Measurements from ENCODE around the gene LILRB5. TPM values are rescaled to one million over a fixed set of nuclear protein-coding genes. Genes with fewer than 3 reads are reported as not detected.
"Not testable (repeated sequence)": the region's sequence is repeated elsewhere in the genome, so short reads cannot be mapped to it uniquely, and the experiment has no call there.

Gene LILRB5
- total RNA-seq, result not detected in 2 replicates

DNA sequence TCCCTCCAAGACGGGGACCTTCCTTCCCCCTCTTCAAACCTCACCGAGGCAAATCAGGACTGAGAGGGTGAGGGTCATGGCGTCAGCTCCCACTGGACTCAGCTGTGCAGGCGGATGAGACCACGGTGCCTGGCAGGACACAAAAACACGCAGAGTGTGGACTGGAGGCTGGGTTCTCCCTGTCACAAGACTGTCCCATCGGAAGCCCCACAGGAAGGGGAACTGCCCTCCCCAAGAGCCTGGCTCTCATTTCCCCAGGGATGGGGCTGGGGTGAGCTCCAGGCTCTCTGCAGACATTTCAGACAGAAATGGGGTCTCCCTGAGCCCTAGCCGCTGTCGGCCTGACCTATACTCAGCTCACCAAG is at the start of gene LILRB5:
Gene LILRB5 (minus strand): TSS at position 158 of the 365 bp plus-strand sequence. CDS start 80 bp downstream, at position 78.
- no peak for DNase-seq (ENCODE audit: low read depth in 2 of 2)

DNA sequence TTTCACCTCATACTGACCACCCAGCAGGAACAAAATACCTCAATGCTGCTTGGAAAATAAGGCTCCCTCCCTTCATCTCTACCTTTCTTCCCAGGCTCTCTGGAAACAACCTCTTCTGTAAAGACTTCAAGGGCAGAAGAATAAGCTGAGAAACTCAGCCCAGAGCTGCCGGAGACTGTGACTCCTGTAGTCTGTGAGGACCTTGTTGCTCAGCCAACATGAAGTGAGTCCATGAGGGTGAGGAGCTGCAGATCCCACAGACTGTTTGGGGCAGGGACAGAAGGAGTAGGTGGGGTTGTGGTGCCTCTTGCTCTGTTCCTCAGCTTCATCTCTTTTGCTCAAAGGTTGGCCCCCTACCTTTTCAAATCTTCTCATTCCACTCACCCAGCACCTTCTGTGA is 48.1 kb upstream of the LILRB5 start:
- no peak for DNase-seq (ENCODE audit: low read depth in 2 of 2)

DNA sequence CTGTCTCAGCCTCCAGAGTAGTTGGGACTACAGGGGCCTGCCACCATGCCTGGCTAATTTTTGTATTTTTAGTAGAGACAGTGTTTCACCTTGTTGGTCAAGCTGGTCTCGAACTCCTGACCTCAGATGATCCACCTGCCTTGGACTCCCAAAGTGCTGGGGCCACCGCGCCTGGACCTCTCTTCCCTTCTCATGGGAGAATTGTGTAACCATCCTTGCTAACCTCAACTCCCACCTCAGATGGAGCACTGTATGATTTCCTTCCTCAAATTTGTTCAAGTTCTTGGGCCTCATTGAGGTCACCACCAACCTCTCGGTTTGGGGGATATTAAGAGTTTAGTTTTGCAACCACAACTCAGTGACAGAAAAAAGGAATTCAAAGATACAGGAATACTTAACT is 45.2 kb upstream of the LILRB5 start:
- no peak for DNase-seq (ENCODE audit: low read depth in 2 of 2)

DNA sequence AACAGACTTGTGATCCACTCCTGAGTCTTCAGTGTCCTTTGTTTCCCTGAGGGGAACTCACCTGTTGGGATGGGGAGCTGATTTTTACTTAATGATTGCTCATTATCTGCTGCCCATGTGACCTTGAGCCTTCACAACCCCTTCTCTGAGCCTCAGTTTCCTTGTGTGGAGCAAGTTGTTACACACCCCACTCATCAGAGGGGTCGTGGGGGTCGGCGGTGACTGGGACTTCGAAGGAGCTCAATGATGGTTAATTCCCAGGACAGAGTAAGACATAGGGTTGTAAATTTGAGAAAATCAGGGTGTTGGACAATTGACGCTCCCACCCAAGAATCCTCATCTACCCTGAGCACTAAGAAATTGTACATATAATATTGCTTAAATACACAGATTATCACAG is 42.4 kb upstream of the LILRB5 start:
- DNase-seq (ENCODE audit: low read depth in 2 of 2), result no peak

DNA sequence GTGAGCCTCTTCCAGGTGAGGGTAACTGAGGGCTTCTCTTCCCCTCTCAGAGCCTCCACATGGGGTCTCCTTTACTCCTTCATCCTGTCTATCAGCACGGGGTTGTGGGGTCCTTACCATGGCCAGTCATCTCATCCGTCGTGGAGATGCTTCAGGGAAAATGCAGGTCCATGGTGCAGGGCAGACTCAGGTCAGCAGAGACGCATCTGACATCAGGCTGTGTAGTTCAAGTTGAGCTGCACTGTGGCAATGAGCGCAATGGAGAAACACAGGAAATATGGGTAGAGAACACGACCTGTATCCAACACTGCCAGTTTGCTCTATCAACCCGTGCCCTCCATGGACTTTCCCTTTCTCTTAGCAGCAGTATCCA is 42.0 kb upstream of the LILRB5 start:
- no peak for DNase-seq (ENCODE audit: low read depth in 2 of 2)

DNA sequence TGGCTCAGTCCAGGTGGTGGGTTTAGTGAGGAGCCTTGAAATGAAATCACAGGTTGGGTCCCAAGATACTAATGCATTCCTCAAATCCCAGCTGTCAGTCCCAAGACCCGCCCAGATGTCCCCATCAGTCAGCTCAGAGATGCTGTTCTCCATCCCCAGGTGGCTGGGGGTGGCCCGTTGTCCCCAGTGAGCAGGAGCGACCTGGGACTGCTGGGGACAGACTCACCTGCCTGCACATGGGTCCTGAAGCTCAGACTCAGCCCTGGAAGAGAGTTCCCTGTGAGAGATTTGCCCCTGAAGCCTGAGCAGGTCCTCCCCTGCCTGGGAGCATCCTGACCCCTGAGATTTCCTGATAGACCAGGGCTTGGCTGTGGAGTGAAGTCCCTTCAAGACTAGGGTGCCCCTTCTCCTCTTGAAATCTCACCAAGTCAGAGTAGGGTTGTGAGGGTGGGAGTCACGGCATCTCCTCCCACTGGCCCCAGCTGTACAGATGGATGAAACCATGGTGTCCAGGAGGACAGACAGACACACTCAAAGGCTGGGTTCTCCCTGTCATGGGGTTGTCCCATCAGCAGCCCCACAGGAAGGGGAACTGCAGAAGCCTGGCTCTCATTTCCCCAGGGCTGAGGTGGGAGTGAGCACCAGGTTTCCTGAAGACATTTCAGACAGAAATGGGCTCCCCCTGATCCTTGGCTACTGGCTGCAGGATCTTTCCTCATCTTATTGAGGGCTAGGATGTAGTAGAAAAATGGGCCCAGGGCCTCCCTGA is 41.5 kb upstream of the LILRB5 start:
- DNase-seq (ENCODE audit: low read depth in 2 of 2), result no peak

DNA sequence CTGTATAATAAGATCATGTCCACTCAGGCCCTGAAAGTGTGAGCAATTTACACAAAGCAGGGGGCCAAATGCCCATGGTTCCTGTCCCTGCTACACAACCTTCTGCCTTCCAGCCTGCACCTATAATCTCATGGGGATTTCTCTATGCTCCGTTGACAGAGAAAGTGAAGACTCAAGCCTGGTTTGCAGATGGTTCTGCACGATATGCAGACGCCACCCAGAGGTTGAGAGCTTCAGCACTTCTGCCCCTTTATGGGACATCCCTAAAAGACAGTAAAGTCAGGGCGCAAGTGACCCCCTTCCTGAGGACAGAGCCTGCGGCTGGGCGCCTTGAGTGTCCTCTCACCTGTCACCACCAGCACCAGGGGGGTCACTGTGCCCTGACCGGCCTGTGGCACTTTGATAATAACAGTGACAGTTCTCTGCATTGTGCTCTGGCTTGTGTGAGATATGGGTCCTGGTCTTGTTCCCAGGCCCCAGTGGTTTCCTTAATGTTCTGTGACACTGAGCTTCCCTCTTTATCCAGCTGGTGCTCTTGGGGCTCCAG is 40.8 kb upstream of the LILRB5 start:
- no peak for DNase-seq (ENCODE audit: low read depth in 2 of 2)

DNA sequence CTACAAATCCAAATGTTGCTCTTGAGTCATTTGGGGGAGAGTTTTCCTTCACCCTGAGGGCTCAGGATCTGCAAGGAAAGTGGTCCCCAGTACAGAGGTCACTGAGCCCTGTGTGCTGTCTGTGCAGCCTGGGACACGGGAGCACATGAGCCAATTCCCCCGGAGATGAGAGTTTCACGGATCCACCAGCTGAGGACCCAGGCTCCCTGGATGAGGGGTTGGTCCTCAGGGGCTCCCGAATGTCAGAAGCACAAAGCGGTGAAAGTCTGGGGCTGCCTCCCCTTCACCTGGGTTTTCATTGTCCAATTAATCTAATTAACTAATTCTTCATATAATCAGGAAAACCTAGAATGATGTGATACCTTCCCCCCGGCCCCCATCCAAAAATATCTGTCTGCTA is 37.5 kb upstream of the LILRB5 start:
- no peak for DNase-seq (ENCODE audit: low read depth in 2 of 2)

DNA sequence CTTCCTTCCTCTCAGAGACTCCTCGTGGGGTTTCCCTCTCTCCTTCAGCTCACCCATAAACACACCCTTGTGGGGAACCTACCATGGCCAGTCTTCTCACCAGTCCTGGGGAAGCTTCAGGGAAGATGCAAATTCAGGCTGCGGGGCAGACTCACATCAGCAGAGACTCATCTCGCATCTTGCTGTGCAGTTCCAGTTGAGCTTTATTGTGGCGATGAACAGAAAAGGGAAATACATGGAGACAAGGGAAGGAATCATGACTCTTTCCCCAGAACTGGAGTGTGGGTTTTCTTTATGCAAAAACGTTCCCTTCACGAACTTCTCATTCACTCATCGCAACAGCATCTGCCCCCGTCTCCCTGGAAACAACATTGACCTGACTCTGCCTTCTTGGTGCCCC is 32.1 kb upstream of the LILRB5 start:
- not testable (repeated sequence) for DNase-seq (ENCODE audit: low read depth in 2 of 2)

DNA sequence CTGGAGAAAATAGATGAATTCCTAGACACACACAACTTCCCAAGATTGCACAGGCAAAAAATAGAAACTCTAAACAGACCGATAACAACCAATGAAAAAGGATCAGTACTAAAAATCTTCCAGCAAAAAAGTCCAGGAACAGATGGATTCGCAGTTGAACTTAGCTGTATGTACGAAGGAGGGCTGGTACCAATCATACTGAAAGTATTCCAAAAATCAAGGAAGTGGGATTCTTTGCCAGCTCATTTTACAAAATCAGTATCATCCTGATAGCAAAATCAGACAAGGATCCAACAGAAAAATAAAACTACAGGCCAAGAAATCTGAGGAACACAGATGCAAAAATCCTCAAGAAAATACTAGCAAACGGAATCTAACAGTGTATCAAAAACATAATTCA is 30.4 kb upstream of the LILRB5 start:
- no peak for DNase-seq (ENCODE audit: low read depth in 2 of 2)

DNA sequence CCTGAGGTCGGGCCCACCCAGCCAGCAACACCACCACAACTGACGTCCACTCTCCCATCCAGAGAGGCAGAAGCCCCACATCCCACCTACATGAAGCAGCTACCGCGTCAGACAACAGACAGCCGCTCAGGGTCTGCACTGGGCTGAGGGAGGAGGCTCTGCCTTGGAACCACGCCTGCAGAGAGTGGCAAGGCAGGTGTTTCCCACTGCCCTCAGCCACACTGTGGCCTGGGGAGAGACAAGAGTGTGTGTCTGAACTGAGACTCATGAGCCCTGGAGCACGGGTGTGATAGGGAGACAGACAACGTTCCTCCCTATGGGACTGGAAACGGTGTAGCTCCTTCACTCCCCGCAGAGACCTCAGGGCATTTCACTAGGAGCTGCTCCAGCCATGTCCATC is 29.2 kb upstream of the LILRB5 start:
- DNase-seq (ENCODE audit: low read depth in 2 of 2), result not testable (repeated sequence)

DNA sequence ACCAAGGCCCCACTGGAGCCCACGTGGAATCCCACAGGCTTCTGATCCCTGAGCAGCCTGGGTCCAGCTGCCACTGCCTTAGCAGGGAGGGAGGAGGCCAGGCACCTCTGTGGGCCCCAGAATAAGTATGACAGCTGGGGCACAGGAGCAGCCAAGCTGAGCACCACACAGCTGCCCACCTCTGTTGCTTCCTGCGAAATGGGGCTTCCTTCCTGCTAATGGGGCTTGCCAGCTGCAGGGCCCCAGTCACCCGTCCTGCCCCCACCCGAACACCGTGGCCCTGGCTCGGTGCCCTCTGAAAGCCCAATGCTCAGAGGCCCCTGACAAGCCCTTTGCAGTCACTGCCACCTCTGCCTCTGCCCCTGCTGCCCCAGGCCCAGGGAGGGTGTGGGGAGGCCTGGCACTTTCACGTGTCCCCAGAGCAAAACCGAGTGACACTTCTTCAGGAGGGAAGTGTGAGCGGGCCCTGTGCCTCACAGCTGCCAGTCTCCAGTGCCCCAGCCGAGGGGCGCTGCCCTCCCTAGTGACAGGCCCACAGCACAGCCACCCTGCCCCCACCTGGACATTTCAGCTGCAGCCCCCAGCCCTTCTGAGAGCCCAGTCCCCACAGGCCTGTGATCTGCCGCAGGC is 28.5 kb upstream of the LILRB5 start:
- not testable (repeated sequence) for DNase-seq (ENCODE audit: low read depth in 2 of 2)

DNA sequence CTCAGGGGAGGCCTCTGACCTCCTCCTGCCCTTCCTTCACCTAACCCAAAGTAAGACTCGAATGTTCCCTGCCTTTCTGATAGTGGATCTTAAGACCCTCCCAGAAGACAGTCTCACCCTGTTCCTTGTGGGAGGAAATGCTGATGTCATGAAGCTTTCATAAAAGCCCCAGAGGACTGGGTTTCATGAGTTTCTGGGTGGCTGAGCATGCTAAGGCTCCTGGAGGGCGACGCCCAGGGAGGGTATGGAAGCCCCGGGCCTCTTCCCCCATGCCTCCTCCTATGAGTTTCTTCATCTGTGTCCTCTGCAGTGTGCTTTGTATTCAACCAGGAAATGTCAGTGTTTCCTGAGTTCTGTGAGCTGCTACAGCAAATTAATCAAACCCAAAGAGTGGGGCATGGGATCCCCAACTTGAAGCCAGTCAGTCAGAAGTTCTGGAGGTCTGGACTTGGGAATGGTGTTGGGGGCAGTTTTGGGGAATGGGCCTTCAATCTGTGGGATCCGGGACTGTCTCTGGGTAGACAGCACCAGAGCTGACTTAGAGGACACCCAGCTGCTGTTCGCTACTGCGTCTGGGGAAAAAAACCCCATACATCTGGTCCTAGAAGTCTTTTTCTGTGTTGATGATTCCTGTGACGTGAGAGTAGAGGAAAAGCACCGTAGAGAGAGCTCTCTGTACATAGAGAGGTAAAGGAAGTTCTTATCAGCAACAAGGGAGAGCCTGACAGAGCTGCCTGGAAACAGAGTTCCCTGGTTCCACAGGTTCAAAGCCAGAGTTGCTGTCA is 25.8 kb upstream of the LILRB5 start:
- no peak for DNase-seq (ENCODE audit: low read depth in 2 of 2)

DNA sequence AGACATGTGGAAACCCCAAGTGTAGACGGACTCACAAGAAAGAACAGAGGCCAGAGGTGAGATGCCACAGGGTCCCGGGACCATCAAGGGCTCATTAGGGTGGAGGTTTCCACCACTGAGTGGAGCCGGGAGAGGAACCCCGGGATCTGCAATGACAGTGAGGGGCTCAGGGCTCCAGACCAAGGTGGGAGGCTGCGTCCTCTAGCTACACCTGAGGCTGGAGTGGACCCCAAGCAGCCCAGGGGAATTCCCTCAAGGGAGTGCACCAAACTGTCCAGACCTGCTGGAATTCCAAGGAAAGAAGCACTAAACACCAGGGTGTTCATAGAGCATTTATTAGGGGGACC is 24.6 kb upstream of the LILRB5 start:
- not testable (repeated sequence) for DNase-seq (ENCODE audit: low read depth in 2 of 2)

DNA sequence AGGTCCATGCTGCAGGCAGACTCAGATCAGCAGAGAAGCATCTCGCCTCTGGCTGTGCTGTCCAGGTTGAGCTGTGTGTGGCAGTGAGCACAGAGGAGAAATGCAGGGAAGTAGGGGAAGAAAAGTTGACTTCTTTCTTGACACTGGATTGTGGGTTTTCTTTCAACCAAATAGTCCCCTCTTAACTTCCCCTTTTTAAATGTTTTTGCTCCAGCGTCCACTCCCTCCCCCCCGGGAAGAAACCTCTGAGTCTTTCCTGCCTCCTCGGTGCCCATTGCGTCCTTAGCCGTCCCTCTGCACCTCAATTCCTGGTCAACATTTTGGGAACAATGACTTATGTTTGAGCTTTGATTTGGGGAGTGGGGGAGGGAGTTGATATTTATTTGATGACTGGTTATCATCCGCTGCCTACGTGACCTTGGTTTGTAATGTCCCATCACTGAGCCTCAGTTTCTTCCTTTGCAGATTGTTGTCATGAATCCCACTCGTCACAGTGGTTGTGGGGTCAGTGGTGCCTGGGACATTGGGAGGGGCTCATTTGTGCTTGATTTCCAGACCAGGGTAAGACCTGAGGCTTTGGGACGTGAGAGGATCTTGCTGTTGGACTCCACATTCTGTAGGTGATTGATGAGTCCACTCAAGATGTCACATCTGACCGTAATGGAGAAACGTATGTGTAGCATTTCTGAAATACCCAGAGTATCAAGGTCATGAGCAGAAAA is 24.1 kb upstream of the LILRB5 start, which contains the start of gene LILRB2:
Gene LILRB2 (minus strand): TSS at position 104 of the 722 bp plus-strand sequence. CDS start 614 bp downstream, outside the sequence.
- DNase-seq (ENCODE audit: low read depth in 2 of 2), result no peak

DNA sequence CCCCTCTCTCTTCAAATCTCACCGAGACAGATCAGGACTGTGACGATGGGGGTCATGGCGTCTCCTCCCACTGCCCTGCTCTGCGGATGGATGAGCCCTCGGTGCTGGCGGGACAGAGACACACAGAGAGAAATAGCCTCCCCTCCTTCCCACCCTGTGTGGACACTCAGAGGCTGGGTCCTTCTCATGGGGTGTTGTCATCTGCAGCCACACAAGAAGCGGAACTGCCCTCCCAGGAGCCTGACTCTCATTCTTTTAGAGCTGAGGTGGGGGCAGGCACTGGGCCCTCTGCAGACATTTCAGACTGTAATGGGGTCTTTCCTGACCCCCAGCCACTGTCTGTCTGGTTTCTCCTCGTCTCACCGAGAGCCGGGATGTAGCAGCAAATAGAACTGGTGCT is 23.4 kb upstream of the LILRB5 start:
- not testable (repeated sequence) for DNase-seq (ENCODE audit: low read depth in 2 of 2)

DNA sequence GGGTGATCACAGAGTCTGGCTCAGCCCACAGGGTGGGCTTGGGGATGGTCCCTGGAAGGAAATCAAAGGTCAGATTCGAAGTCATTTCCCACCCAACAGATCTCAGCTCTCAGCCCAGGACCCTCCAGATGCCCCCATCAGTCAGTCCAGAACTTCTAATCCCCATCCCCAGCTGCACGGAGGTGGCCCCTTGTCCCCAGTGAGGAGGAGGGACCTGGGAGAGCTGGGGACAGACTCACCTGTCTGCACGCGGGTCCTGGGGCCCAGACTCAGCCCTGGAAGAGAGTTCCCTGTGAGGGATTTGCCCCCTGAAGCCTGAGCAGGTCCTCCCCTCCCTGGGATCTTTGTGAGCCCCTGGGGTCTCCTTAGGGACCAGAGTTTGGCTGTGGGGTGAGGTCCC is 23.0 kb upstream of the LILRB5 start:
- DNase-seq (ENCODE audit: low read depth in 2 of 2), result not testable (repeated sequence)

DNA sequence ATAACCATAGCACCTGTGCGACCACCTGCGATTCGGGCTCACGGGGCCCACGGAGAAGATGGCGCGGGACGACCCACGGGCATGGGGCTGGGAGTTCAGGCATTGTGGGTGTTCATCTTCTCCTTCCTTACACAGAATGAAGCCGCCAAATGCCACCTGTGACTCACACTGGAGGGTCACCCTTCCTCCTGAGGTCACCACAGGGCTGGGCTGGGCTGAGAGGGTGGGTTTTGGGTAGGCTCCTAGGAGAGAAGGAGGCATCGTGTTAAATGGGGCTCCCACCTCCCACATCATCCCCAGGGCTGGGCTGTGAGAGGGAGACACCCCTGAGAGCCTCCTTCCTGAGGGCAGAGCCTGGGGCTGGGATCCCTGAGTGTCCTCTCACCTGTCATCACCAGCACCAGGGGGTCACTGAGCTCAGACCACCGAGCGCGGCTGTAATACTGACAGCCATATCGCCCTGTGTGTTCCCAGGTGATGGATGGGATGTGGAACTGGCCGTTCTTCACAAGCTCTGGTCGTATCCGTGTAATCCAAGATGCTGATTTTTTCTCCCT is 22.4 kb upstream of the LILRB5 start:
- DNase-seq (ENCODE audit: low read depth in 2 of 2), result no peak

DNA sequence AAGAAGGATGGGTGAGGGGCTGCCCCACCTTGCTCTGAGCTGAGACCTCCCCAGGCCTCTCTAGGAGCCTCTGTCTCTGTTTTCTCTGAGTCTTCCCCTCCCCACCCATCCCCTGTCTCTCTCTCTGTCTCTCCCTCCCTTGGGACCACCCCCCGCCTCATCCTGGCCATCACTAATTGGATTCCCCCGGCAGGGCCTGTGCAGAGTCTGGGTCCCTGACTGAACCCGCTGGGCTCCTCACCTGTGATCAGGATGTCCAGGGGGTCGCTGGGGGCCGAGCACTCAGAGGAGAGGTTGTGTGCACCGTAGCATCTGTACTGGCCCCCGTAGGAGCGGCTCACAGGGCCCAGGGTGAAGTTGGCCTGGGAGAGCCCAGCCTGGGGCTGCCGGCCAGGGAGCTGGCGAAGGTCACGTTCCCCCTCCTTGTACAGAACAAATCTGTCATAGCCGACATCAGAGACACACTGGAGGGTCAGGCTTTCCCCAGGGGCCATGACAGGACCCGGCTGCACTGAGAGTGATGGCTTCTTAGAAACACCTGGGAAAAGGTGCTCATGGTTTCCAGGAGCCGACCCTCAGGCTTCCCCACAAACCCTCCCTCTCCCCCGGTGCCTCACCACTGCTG is 21.6 kb upstream of the LILRB5 start:
- DNase-seq (ENCODE audit: low read depth in 2 of 2), result not testable (repeated sequence)

DNA sequence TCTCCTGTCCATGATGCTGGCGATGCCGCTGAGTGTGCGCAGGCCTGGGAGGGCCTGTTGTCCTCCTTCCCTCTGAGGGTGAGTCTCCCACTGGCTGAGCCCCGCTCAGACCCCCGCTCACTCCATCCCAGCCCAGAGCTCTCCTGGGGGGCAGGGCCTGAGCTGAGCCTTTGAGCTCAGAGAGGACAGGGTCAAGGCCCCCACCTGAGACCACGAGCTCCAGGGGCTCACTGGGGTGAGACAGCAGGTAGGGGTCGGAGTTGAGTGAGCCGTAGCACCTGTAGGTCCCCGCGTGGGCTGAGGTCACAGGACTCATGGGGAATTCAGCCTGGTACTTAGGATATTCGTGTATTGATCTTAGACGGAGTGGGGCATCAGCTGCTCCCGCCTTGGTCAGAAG is 21.0 kb upstream of the LILRB5 start:
- DNase-seq (ENCODE audit: low read depth in 2 of 2), result not testable (repeated sequence)

Data from dermis microvascular lymphatic vessel endothelial cell (primary cell).